ENCODE results near the gene CNFN.

The CNFN gene

DNA sequence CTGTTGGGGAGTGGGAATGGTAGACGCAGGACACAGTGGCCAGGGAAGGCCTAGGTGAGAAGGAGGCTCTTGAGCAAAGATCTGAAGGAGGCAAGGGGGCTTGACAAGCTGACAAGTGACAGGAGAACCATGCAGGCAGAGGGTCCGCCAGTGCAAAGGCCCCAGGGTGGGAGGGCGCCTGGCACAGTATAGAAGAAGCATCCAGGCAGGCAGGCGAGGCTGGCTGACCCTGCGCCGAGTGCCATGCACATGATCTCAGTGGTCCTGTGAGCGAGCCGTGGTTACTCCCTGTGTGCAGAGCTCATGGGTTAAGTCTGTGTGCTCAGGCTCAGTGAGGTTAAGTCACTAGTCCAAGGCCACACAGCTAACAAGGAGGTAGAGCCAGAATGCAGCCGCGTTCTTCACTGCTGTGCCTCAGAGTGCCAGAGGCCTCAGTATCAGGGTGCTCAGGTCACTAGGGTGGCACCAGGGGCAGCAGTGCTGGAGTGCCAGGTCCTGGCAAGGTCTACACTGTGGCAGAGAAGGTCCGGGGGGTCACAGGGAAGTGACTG, 15.2 kb downstream of the CNFN start:
- Histone ChIP-seq H3K9me3 (ENCODE audit: control insufficient read depth, low read length) (no peaks in the 10 kb centered on the region), H3K4me1 (ENCODE audit: control insufficient read depth, insufficient read depth, low read length, poor library complexity, severe bottlenecking) (no peaks in the 10 kb centered on the region), H3K4me3 (ENCODE audit: extremely low read depth, insufficient read depth, low read length, poor library complexity, severe bottlenecking) (no peak overlapping the region), H3K36me3 (ENCODE audit: control insufficient read depth, insufficient read depth, low read length) (peaks cover 12% of the 10 kb centered on the region), H3K27ac (ENCODE audit: low read depth, low read length, severe bottlenecking) (no peak overlapping the region)
- WGBS, 2 experiments (ENCODE audit: insufficient coverage in 2 of 2) = 94 to 95% methylated on average over 11 of the region's 11 CpGs

- H3K36me3 ChIP-seq (ENCODE audit: control insufficient read depth, insufficient read depth, low read length) = peaks cover 9% of the 10 kb centered on the region
- 79 to 90% methylated on average over 2 to 5 of the region's 12 CpGs for WGBS, 2 experiments (ENCODE audit: insufficient coverage in 2 of 2)
Observed at GRCh38 chr19:42370626-42371175, 19.4 kb downstream of the CNFN start.

GRCh38 chr19:42370068-42370520, 20.0 kb downstream of the CNFN start:
- Histone ChIP-seq H3K9me3 (ENCODE audit: control insufficient read depth, low read length) (no peaks in the 10 kb centered on the region), H3K27ac (ENCODE audit: low read depth, low read length, severe bottlenecking) (no peak overlapping the region), H3K4me3 (ENCODE audit: extremely low read depth, insufficient read depth, low read length, poor library complexity, severe bottlenecking) (no peak overlapping the region), H3K4me1 (ENCODE audit: control insufficient read depth, insufficient read depth, low read length, poor library complexity, severe bottlenecking) (no peaks in the 10 kb centered on the region), H3K36me3 (ENCODE audit: control insufficient read depth, insufficient read depth, low read length) (peaks cover 5% of the 10 kb centered on the region)
- WGBS, 2 experiments (ENCODE audit: insufficient coverage in 2 of 2) = 35 to 40% methylated on average over 8 to 9 of the region's 9 CpGs

More at GRCh38 chr19:42370626-42371175, 19.4 kb downstream of the CNFN start:
- Histone ChIP-seq H3K4me3 (ENCODE audit: extremely low read depth, insufficient read depth, low read length, poor library complexity, severe bottlenecking) (no peak overlapping the region), H3K9me3 (ENCODE audit: control insufficient read depth, low read length) (no peaks in the 10 kb centered on the region), H3K4me1 (ENCODE audit: control insufficient read depth, insufficient read depth, low read length, poor library complexity, severe bottlenecking) (no peaks in the 10 kb centered on the region), H3K27ac (ENCODE audit: low read depth, low read length, severe bottlenecking) (no peak overlapping the region)

DNA sequence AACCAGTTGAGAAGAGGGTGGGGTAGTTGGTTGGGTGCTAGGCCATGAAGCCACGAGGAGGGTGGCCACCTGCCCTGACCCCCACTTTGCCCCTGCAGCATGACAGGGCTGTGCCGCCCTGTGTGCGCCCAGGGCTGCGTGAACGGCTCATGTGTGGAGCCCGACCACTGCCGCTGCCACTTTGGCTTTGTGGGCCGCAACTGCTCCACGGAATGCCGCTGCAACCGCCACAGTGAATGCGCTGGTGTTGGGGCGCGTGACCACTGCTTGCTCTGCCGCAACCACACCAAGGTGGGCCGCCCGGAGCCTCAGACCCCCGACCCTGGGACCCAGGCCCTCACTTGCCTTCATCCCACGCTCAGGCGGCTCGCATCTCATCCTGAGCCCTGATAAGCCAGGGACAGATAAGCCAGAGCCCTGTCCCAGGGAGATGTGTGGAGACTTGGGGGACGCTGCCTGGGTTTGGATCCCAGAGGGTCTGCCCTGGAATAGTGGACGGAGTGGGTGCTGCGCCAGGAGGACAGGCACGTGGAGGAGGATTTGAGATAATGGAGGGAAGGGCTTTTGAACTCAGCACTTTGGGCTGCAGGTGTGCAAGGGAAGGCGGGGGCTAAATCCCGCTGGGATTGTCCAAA, 20.5 kb downstream of the CNFN start:
- Histone ChIP-seq H3K4me1 (ENCODE audit: control insufficient read depth, insufficient read depth, low read length, poor library complexity, severe bottlenecking) (no peaks in the 10 kb centered on the region), H3K27ac (ENCODE audit: low read depth, low read length, severe bottlenecking) (no peak overlapping the region), H3K36me3 (ENCODE audit: control insufficient read depth, insufficient read depth, low read length) (peaks cover 3% of the 10 kb centered on the region), H3K4me3 (ENCODE audit: extremely low read depth, insufficient read depth, low read length, poor library complexity, severe bottlenecking) (no peak overlapping the region), H3K9me3 (ENCODE audit: control insufficient read depth, low read length) (no peaks in the 10 kb centered on the region)
- 85 to 91% methylated on average over 15 to 26 of the region's 27 CpGs for WGBS, 2 experiments (ENCODE audit: insufficient coverage in 2 of 2)

GRCh38 chr19:42368765-42369164, 21.3 kb downstream of the CNFN start:
- 92 to 97% methylated on average over 14 to 15 of the region's 15 CpGs for WGBS, 2 experiments (ENCODE audit: insufficient coverage in 2 of 2)
- Histone ChIP-seq H3K9me3 (ENCODE audit: control insufficient read depth, low read length) (no peaks in the 10 kb centered on the region), H3K27ac (ENCODE audit: low read depth, low read length, severe bottlenecking) (no peak overlapping the region), H3K4me1 (ENCODE audit: control insufficient read depth, insufficient read depth, low read length, poor library complexity, severe bottlenecking) (no peaks in the 10 kb centered on the region), H3K36me3 (ENCODE audit: control insufficient read depth, insufficient read depth, low read length) (peaks cover 11% of the 10 kb centered on the region), H3K4me3 (ENCODE audit: extremely low read depth, insufficient read depth, low read length, poor library complexity, severe bottlenecking) (no peak overlapping the region)

DNA sequence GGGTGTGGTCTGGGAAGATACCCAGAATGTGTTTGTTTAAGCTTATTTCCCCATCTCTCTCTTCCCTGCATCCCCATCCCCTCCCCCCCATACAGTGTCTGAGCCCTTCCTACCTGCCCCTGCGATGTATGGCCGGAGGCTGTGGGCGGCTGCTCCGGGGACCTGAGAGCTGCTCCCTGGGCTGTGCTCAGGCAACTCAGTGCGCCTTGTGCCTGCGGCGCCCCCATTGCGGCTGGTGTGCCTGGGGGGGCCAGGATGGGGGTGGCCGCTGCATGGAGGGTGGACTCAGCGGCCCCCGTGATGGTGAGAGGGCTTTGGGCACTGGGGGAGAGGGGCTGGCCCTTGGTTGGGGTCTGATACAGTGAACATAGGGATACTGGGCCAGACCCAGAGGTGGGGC, 21.7 kb downstream of the CNFN start:
- no peak overlapping the region for H3K27ac ChIP-seq (ENCODE audit: low read depth, low read length, severe bottlenecking)
- H3K4me3 ChIP-seq (ENCODE audit: extremely low read depth, insufficient read depth, low read length, poor library complexity, severe bottlenecking) = no peak overlapping the region
- H3K9me3 ChIP-seq (ENCODE audit: control insufficient read depth, low read length) = no peaks in the 10 kb centered on the region
- no peaks in the 10 kb centered on the region for H3K4me1 ChIP-seq (ENCODE audit: control insufficient read depth, insufficient read depth, low read length, poor library complexity, severe bottlenecking)
- 91 to 100% methylated on average over 2 to 11 of the region's 11 CpGs for WGBS, 2 experiments (ENCODE audit: insufficient coverage in 2 of 2)
- H3K36me3 ChIP-seq (ENCODE audit: control insufficient read depth, insufficient read depth, low read length) = peaks cover 15% of the 10 kb centered on the region

DNA sequence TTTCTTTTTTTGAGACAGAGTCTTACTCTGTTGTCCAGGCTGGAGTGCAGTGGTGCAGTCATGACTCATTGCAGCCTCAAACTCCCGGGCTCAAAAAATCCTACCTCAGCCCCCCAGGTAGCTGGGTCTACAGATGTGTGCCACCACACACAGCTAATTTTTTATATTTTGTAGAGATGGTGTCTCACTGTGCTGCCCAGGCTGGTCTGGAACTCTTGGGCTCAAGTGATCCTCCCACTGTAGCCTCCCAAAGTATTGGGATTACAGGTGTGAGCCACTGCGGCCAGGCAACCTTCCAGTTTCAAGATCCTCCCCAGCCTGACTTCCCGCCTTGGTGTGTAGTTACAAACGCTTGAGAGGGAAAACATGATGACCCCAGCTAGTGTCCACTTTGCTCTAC, 22.2 kb downstream of the CNFN start:
- 40 to 46% methylated on average over 1 to 2 of the region's 4 CpGs for WGBS, 2 experiments (ENCODE audit: insufficient coverage in 2 of 2)
- peaks cover 20% of the 10 kb centered on the region for H3K36me3 ChIP-seq (ENCODE audit: control insufficient read depth, insufficient read depth, low read length)
- no peak overlapping the region for H3K27ac ChIP-seq (ENCODE audit: low read depth, low read length, severe bottlenecking)
- no peaks in the 10 kb centered on the region for H3K9me3 ChIP-seq (ENCODE audit: control insufficient read depth, low read length)
- no peaks in the 10 kb centered on the region for H3K4me1 ChIP-seq (ENCODE audit: control insufficient read depth, insufficient read depth, low read length, poor library complexity, severe bottlenecking)
- H3K4me3 ChIP-seq (ENCODE audit: extremely low read depth, insufficient read depth, low read length, poor library complexity, severe bottlenecking) = no peak overlapping the region

DNA sequence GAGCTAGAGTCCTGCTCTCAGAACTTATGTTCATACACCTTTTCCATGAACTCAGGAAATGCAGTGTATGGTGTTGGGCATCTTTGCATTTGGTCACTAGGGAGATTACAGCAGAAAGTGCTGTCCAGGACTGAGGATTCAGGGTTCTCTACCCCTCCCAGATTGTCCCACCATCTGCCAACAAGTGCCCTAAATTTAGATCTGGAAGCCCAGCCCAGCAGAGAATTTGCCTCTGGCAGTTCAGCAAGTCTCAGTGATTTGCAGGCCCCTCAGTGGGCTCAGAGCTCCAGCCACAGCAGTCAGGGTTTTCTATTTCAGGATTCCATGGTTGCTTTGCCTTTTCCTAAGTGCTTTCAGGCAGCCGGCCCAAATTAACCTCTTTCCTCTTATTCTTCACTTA, 23.4 kb downstream of the CNFN start:
- H3K27ac ChIP-seq (ENCODE audit: low read depth, low read length, severe bottlenecking) = no peak overlapping the region
- 67 to 100% methylated on average over 1 of the region's 1 CpG for WGBS, 2 experiments (ENCODE audit: insufficient coverage in 2 of 2)
- no peaks in the 10 kb centered on the region for H3K9me3 ChIP-seq (ENCODE audit: control insufficient read depth, low read length)
- H3K4me3 ChIP-seq (ENCODE audit: extremely low read depth, insufficient read depth, low read length, poor library complexity, severe bottlenecking) = no peak overlapping the region
- peaks cover 23% of the 10 kb centered on the region for H3K36me3 ChIP-seq (ENCODE audit: control insufficient read depth, insufficient read depth, low read length)
- H3K4me1 ChIP-seq (ENCODE audit: control insufficient read depth, insufficient read depth, low read length, poor library complexity, severe bottlenecking) = no peaks in the 10 kb centered on the region

DNA sequence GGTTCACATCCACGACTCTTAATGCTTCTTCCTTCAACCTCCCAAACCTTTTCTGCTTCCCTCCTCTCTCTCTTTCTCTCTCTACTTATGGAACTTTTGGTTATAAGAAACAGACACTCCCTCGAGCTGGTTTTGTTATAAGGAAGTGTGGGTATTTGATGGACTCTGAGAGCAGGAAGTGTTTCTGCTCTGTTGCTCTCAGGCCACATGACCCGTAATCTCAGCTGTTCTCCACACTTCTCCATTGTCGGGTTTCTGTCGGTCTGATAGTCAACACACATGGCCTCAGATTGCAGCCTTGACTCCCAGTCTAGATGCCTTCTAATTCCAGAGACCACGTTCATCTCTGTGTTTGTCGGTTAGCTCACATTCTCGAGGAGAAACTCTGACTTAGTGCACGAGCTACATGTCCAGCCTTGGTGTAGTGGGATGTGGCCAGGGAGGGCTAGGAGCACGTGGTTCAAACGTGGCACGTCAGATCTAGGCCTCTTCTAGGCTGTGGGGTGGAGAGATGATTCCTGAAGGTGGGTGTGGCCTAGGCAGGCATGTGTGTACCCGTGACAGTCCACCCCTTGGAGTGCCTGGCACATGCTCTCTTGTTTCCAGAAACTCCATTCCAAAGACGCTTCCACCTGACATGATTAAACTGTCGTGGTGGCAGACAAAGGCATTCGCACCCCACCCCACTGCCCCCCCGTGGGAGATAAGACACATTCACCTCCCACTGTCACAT, 26.3 kb downstream of the CNFN start:
- no peak overlapping the region for H3K4me3 ChIP-seq (ENCODE audit: extremely low read depth, insufficient read depth, low read length, poor library complexity, severe bottlenecking)
- H3K36me3 ChIP-seq (ENCODE audit: control insufficient read depth, insufficient read depth, low read length) = peaks cover 22% of the 10 kb centered on the region
- peaks cover 7% of the 10 kb centered on the region for H3K4me1 ChIP-seq (ENCODE audit: control insufficient read depth, insufficient read depth, low read length, poor library complexity, severe bottlenecking)
- H3K9me3 ChIP-seq (ENCODE audit: control insufficient read depth, low read length) = no peaks in the 10 kb centered on the region
- no peak overlapping the region for H3K27ac ChIP-seq (ENCODE audit: low read depth, low read length, severe bottlenecking)
- 94 to 98% methylated on average over 11 to 15 of the region's 17 CpGs for WGBS, 2 experiments (ENCODE audit: insufficient coverage in 2 of 2)

DNA sequence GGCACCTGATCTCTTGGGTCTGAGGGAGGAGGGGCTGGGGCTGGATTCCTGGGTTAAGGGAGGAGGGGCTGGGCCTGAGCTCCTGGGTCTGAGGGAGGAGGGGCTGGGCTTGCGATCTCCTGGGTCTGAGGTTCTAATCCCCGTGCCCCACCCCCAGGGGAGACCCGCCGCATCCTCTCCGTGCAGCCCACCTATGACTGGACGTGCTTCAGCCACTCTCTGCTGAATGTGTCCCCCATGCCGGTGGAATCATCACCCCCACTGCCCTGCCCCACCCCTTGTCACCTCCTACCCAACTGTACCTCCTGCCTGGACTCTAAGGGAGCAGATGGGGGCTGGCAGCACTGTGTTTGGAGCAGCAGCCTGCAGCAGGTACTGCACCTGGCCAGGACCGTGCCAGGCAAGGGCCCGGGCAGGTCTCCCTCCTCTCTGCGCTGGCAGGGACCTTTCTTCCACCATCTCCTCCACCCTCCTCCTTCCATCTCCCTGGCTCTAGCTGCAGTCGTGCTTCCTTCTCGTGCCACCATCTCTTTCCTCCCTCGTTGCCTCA, 27.1 kb downstream of the CNFN start:
- H3K27ac ChIP-seq (ENCODE audit: low read depth, low read length, severe bottlenecking) = no peak overlapping the region
- WGBS, 2 experiments (ENCODE audit: insufficient coverage in 2 of 2) = 90 to 96% methylated on average over 9 to 10 of the region's 13 CpGs
- H3K36me3 ChIP-seq (ENCODE audit: control insufficient read depth, insufficient read depth, low read length) = peaks cover 24% of the 10 kb centered on the region

More for the DNA sequence above, 27.1 kb downstream of the CNFN start:
- Histone ChIP-seq H3K4me3 (ENCODE audit: extremely low read depth, insufficient read depth, low read length, poor library complexity, severe bottlenecking) (no peak overlapping the region), H3K9me3 (ENCODE audit: control insufficient read depth, low read length) (no peaks in the 10 kb centered on the region), H3K4me1 (ENCODE audit: control insufficient read depth, insufficient read depth, low read length, poor library complexity, severe bottlenecking) (peaks cover 7% of the 10 kb centered on the region)
